ENCODE data around the gene PLCD1. TPM values are rescaled to one million over a fixed set of nuclear protein-coding genes. Genes with fewer than 3 reads are reported as not detected.

The PLCD1 gene
- total and polyA plus RNA-seq, 12 donors: 6.3 to 20.0 (median 10.6) TPM

- Histone ChIP-seq H3K4me1 (peaks cover 0 to 24% (median 6%) of the 10 kb centered on the region in 9 donors), H3K36me3 (peaks cover 0 to 56% (median 4%) of the 10 kb centered on the region in 9 donors), H3K9me3 (no peaks in the 10 kb centered on the region), H3K27me3 (no peaks in the 10 kb centered on the region), H3K27ac (peak overlapping the region; percentile 1 to 83 (median 56)), H3K4me3 (peak overlapping the region in 6 of 10 donors; percentile 17 to 51 (median 42))
- DNase-seq: peak; percentile 65 to 75
- TF ChIP-seq CTCF (IDR thresholded peaks at IDR 0.05): peak; percentile 48 to 81 (median 70)
- intact Hi-C loops (cut with DNase I): loop anchor here in 4 of 10 donors (5.0 to 10.0 kb wide), 4 partner anchors 147 to 650 kb away; no protein-coding TSS in a partner anchor
- peak; percentile 58 to 79 (median 77) for ATAC-seq
- 68 to 75% methylated on average over 14 of the region's 14 CpGs for WGBS, 2 donors
These were observed 24.9 kb downstream of the PLCD1 start for GRCh38 chr3:38004415-38005075.

GRCh38 chr3:38003817-38004414 is 25.5 kb downstream of the PLCD1 start:
- ATAC-seq: peak; percentile 2 to 44 (median 30)
- intact Hi-C loops (cut with DNase I): loop anchor here in 5 of 10 donors (2.0 to 10.0 kb wide), 5 partner anchors 147 to 651 kb away; no protein-coding TSS in a partner anchor
- peak overlapping the region; percentile 1 to 83 (median 56) for H3K27ac ChIP-seq
- 73 to 83% methylated on average over 11 of the region's 11 CpGs for whole genome bisulfite sequencing, 2 donors
- H3K4me3 ChIP-seq: peak overlapping the region in 6 of 10 donors; percentile 17 to 51 (median 42)
- DNase-seq: peak in 1 of 2 donors; percentile 69
- no peaks in the 10 kb centered on the region for H3K9me3 ChIP-seq
- H3K36me3 ChIP-seq: peaks cover 0 to 55% (median 4%) of the 10 kb centered on the region in 9 donors
- H3K27me3 ChIP-seq: no peaks in the 10 kb centered on the region
- TF ChIP-seq CTCF (IDR thresholded peaks at IDR 0.05): no peak
- H3K4me1 ChIP-seq: peaks cover 0 to 29% (median 9%) of the 10 kb centered on the region in 9 donors

GRCh38 chr3:38003371-38003816 is 26.0 kb downstream of the PLCD1 start:
- no peaks in the 10 kb centered on the region for H3K9me3 ChIP-seq
- H3K4me1 ChIP-seq: peaks cover 0 to 33% (median 11%) of the 10 kb centered on the region in 9 donors
- H3K27me3 ChIP-seq: no peaks in the 10 kb centered on the region
- H3K4me3 ChIP-seq: peak overlapping the region in 3 of 10 donors; percentile 47 to 51 (median 47)
- intact Hi-C loops (cut with DNase I): loop anchor here in 5 of 10 donors (2.0 to 10.0 kb wide), 5 partner anchors 146 to 651 kb away; no protein-coding TSS in a partner anchor
- DNase-seq (peak in 1 of 2 donors; percentile 75), ATAC-seq (peak; percentile 20 to 61 (median 42))
- TF ChIP-seq CTCF (IDR thresholded peaks at IDR 0.05): peak; percentile 73 to 95 (median 90)
- WGBS, 2 donors: 39 to 57% methylated on average over 7 of the region's 7 CpGs
- H3K27ac ChIP-seq: peak overlapping the region in 7 of 10 donors; percentile 44 to 83 (median 59)
- H3K36me3 ChIP-seq: peaks cover 0 to 51% (median 4%) of the 10 kb centered on the region in 9 donors

- intact Hi-C loops (cut with DNase I): loop anchor here in 5 of 10 donors (2.0 to 10.0 kb wide), 5 partner anchors 146 to 652 kb away; no protein-coding TSS in a partner anchor
- H3K27ac ChIP-seq: peak overlapping the region in 6 of 10 donors; percentile 15 to 78 (median 49)
- 82 to 88% methylated on average over 9 of the region's 9 CpGs for WGBS, 2 donors
These were observed 26.5 kb downstream of the PLCD1 start for GRCh38 chr3:38002940-38003339.

More at GRCh38 chr3:38002940-38003339, 26.5 kb downstream of the PLCD1 start:
- Histone ChIP-seq H3K4me1 (peaks cover 0 to 38% (median 16%) of the 10 kb centered on the region in 9 donors), H3K27me3 (no peaks in the 10 kb centered on the region), H3K4me3 (no peak overlapping the region), H3K9me3 (no peaks in the 10 kb centered on the region), H3K36me3 (peaks cover 0 to 47% (median 4%) of the 10 kb centered on the region in 9 donors)
- ATAC-seq (no peak), DNase-seq (no peak)
- TF ChIP-seq CTCF (IDR thresholded peaks at IDR 0.05): no peak

Data from heart right ventricle (tissue), 16 donors.